ENCODE results near the gene HIBCH.
"Not testable (repeated sequence)": the region's sequence is repeated elsewhere in the genome, so short reads cannot be mapped to it uniquely, and the experiment has no call there.

The HIBCH gene

GRCh38 chr2:190319555-190320498 lies at the start of gene HIBCH:
HIBCH (minus strand) TSS chr2:190319826; CDS start chr2:190319750, 76 bp downstream.
- DNase-seq, result peak; percentile 54

GRCh38 chr2:190367091-190367490 lies 47.5 kb upstream of the HIBCH start:
- no peak for DNase-seq

- no peak for DNase-seq
Observed at GRCh38 chr2:190366248-190366753, 46.7 kb upstream of the HIBCH start.

- DNase-seq, result no peak
Observed at GRCh38 chr2:190365499-190366204, 46.0 kb upstream of the HIBCH start.

- no peak for DNase-seq
Observed at GRCh38 chr2:190362894-190363293, 43.3 kb upstream of the HIBCH start.

GRCh38 chr2:190361572-190361971 lies 41.9 kb upstream of the HIBCH start:
- DNase-seq, result no peak

GRCh38 chr2:190360965-190361364 lies 41.3 kb upstream of the HIBCH start:
- DNase-seq, result no peak

- no peak for DNase-seq
Observed at GRCh38 chr2:190360561-190360960, 40.9 kb upstream of the HIBCH start.

- DNase-seq, result not testable (repeated sequence)
Observed at GRCh38 chr2:190358655-190359448, 39.2 kb upstream of the HIBCH start.

- DNase-seq, result no peak
Observed at GRCh38 chr2:190357600-190357999, 38.0 kb upstream of the HIBCH start.

- no peak for DNase-seq
Observed at GRCh38 chr2:190355968-190356644, 36.5 kb upstream of the HIBCH start.

GRCh38 chr2:190354003-190354690 lies 34.5 kb upstream of the HIBCH start:
- no peak for DNase-seq

GRCh38 chr2:190353537-190353899 lies 33.9 kb upstream of the HIBCH start:
- DNase-seq, result no peak

GRCh38 chr2:190352668-190353536 lies 33.3 kb upstream of the HIBCH start:
- no peak for DNase-seq

- DNase-seq, result no peak
Observed at GRCh38 chr2:190351955-190352354, 32.3 kb upstream of the HIBCH start.

GRCh38 chr2:190350371-190350770 lies 30.7 kb upstream of the HIBCH start:
- no peak for DNase-seq

GRCh38 chr2:190344276-190344827 lies 24.7 kb upstream of the HIBCH start:
- DNase-seq, result no peak

GRCh38 chr2:190343536-190344275 lies 24.1 kb upstream of the HIBCH start, which contains the start of gene INPP1:
INPP1 (plus strand) TSS chr2:190343589; CDS start chr2:190360103, 16,514 bp downstream.
- DNase-seq, result no peak

- no peak for DNase-seq
Observed at GRCh38 chr2:190343089-190343535, 23.5 kb upstream of the HIBCH start.

Measured in cortex of kidney (tissue), 1 donor.